T-helper 2 cell treated with Interferon-gamma antibody and Interleukin-4, amounts not matched to agents 100 ng/mL and 5 ng/mL, for 36 hours (primary cell): ENCODE data around the gene POC1B. TPM values are rescaled to one million over a fixed set of nuclear protein-coding genes. Genes with fewer than 3 reads are reported as not detected.

ENCODE experiments used
- intact Hi-C: fragments of 100-400 bp; cut with micrococcal nuclease; formaldehyde crosslinking; loops from one replicate; pipeline ENCODE4 v1.15.1; 2023
- total RNA-seq: library from RNA; stranded (reverse); gene quantifications from 2 replicates; pipeline ENCODE4 v1.2.3, GENCODE V29; 2022

Gene POC1B
- total RNA-seq, 1 donor from 2014 or later, result 33.4 TPM

DNA sequence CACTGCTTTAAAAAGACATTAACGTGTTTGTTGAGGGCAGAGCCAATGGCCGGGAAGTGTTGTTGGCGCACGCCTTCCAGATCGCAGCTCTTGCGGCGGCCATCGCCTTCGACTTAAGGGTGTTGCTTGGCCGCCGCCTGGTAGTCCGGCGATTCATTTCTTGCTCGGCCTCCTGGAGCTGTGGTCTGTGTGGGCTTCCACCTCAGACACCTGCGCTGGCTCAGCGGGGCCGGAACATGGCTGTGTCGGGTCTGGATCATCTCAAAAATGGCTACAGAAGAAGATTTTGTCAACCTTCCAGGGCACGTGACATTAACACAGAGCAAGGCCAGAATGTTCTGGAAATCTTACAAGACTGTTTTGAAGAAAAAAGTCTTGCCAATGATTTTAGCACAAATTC is 26.0 kb downstream of the POC1B start:
- intact Hi-C loops, result no loop called here

DNA sequence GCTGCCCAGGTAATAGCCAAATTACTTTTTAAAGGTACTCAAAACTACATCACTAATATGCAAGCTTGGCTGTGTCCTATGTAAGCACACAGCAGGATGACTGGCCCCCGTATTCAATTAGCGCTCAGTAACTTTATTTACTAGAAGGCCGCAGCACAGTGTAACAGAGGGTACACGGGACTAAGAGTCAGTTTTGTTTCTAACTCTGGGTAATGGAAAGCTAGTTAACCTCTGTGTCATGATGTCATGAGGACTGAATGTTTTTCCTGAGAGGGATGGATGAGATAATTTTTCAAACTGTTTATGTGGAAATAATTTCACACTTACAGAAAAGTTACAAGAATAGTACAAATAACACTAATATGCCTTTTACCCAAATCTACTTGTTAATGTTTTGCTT is 28.4 kb downstream of the POC1B start:
- intact Hi-C loops, result no loop called here

DNA sequence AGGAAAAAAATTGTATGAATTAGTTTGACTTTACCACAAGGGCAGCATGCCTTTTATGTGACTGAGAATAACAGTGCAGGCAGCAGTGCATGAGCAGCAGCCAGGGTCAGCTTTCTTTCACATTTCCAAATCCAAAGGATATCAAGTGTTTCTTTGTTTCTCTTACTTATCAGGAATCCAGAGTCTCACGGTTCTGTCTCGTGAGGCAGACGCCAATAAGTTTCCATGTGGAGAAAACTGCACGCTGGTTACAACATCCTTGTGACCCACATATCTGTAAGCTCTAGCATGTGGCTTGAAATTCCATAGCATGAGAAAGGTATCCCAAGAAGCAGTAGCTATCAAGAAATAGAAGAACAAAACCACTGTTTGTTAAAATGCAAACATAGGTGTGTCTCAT is 28.8 kb downstream of the POC1B start:
- intact Hi-C loops, result no loop called here

DNA sequence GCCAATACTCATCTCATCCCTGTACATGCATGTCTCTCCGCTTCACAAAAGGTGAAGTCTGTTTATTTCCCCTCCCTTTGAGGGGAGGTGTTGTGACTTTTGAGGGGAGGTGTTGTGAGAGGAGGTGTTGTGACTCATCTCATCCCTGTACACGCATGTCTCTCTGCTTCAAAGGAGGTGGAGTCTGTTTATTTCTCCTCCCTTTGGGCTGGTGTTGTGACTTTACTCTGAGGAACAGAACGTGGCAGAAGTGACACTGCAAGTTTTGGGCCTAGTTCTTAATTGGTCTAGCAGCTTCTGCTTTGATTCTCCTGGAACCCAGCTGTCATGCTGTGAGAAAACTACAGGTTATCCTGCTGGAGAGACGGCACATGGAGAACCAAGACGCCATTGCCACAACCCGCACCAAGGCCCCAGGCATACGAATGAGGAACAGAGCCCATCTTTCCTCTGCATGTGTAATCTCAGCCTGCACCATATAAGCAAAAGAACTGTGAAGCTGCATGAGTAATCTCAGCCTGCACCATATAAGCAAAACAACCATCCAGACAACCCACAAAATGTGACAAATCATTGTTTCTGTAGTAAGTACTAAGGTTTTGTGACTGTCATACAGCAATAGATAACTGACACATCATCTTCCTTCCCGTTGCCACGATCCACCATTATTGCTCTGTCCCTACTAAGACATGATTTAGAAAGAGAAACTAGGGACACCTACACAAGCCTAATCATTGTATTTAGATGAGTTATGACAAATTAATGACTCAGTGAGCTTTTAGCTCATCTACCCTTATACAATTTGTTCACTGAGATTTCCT is 31.2 kb downstream of the POC1B start:
- intact Hi-C loops, result loop anchor here (2.0 kb wide), 2 partner anchors 26 to 32 kb away; partner anchors contain the start of gene POC1B

DNA sequence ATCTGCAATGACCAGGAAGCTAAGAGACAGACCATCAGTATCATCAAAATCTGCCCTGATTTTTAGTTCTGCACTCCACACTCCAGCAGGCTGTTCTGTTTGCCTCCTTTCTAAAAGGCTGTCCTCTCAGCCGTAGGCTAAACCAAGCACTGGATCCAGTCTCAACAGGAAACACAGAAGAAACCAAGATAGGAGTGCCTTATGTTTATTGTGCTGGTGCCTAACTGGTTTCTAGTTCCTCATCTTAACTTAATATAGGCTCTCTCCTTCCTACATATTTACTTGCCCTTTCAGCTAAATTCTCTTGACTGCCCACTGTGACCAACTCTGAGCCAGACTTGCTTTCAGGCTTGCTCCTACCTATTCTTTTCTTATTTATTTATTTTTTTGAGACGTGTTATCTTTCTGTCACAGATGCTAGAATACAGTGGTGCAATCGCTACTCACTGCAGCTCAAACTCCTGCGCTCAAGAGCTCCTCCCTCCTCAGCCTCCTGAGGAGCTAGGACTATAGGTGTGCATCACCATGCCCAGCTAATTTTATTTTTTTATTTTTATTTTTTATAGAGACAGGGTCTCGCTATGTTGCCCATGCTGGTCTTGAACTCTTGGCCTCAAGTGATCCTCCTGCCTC is 32.1 kb downstream of the POC1B start:
- intact Hi-C loops, result loop anchor here (2.0 kb wide), 2 partner anchors 25 to 33 kb away; partner anchors contain the start of gene POC1B

DNA sequence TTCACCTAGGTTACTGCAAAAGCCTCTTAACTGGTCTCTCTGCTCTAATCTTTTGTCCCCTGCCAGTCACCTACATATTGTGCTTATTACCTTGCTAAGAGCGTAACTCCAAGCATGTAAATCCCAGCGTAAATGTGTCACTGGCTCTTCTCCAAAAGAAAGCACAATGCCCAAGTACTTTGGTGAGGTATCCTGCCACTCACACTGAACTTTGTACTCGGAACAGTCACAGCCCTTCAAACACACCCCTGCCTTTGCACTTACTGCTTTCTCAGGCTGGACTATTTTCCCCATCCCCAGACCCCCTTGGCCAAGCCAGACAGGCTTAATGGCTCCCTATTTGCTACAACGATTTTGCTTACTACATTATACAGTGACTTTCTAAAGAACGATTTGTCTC is 33.0 kb downstream of the POC1B start:
- intact Hi-C loops, result no loop called here

DNA sequence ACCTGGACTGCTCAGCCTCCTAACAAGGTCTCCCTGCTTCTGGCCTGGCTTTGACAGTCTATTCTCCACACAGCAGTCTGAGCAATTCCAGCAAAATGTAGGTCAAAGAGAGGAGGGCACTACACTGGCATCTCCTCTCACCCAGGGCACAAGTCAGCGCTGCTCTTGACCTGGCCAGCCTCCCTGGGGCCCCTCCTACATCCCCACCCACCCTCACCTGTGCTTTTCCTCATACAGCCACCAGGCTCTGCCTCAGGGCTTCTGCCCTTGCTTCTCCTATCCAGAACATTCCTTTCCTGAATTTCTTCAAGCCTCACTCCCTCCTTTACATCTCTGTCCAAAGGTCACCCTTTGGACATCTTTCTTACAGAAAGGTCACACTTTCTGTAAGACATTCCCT is 34.9 kb downstream of the POC1B start:
- intact Hi-C loops, result no loop called here

DNA sequence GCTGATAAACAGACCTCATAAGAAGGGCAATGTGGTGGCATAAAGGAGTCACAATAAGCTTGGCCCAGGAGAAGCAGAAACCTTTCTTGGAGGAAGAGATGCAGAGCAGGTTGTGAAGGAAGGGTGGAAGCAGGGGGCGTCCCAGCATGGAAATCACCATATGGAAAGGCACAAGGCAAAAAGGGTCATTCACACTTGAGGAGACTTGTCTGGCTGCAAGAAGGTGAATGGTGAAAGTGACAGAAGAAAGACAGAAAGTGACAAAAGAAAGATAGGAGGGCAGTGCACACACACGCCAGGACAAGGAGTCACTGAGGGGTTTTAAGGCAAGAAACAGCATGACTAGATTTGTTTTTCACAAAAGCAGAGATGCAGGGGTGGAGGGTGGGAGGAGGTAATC is 39.6 kb downstream of the POC1B start:
- intact Hi-C loops, result no loop called here

DNA sequence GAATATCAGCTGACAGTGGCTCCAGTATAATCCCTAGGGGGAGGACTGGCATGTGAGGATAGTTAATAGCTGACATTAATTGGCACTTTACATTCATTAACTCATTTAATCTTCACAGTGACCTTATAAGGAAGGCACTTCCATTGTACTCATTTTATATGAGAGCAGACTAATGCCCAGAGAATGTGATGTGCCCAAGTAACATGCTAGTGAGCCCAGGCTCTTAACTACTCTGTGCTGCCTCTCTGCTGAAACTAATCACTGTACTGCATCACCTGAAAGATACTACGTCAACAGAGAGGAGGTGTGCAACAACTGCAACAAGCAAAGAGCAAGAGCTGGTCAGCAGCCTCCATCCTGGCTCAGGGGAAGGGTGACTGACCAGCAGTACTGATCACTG is 41.4 kb downstream of the POC1B start:
- intact Hi-C loops, result no loop called here

DNA sequence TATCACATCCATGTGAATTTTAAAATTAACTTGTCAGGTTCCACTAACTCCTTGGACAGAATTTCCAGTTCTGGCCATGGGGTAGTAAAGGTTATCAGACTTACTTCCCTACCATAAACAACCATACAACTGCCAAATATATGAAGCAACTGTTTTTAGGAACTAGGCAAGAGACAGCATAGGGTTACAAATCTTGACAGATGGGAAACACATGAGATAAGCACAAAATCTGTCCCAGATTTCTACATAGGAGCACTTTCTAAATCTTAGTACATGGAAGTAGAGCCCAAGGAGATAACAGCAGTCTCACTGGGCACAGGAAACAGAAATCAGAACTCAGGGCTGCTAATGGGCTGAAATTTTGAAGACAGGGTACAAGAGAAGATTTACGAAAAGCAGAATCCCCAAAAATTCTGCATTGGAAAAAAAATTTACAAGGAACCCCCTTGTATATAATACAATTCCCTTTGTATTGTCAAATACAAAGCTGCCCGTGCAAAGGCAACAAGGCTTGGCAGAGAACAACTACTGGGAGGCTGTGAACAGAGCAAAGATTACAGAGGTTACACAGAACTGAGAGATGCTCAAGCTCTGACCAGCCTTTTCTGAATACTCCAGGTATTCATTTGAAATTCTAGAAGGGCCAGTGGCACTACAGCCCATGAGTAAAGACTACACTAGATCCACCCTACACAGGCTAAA is 44.5 kb downstream of the POC1B start:
- intact Hi-C loops, result no loop called here

DNA sequence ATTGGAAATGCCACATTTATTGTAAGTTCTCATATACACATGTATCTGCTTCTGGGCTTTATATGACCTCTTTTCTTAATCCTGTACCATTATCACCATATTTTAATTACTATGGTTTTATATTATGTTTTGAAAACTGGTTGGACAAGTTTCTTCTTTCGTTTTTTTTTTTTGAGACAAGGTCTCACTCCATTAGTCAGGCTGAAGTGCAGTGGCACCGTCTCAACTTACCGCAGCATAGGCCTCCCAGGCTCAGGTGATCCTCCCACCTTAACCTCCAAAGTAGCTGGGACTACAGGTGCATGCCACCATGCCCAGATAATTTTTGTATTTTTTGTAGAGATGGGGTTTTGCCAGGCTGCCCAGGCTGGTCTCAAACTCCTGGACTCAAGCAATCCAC is 45.9 kb downstream of the POC1B start:
- intact Hi-C loops, result loop anchor here (10.0 kb wide), 1 partner anchor 625 kb away; no protein-coding TSS in a partner anchor

DNA sequence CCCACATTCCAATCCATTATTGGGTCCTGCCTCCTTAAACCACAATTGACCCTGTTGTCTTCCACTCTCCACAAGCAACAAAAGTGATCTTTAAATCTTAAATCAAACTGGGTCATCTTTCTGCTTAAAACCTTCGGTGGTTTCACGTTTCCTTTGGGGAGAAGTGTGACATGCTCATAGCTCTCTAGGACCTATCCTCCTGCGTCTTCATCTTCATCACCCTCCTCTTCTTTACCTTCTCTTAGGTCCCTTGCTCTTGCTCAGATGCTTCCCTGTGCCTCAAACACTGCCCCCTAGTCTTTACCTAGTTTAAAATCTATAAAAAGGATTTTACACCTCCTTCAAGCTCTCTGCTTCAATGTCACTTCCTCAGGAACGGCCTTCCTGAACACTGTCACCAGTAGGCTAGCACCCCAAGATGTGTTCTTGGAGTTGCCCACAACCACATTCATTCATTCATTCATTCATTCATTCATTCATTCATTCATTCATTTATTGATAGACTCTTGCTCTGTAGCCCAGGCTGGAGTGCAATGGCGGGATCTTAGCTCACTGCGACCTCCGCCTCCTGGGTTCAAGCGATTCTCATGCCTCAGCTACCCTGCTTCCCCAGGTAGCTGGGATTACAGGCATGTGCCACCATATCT is 48.1 kb downstream of the POC1B start:
- intact Hi-C loops, result loop anchor here (10.0 kb wide), 1 partner anchor 627 kb away; no protein-coding TSS in a partner anchor

DNA sequence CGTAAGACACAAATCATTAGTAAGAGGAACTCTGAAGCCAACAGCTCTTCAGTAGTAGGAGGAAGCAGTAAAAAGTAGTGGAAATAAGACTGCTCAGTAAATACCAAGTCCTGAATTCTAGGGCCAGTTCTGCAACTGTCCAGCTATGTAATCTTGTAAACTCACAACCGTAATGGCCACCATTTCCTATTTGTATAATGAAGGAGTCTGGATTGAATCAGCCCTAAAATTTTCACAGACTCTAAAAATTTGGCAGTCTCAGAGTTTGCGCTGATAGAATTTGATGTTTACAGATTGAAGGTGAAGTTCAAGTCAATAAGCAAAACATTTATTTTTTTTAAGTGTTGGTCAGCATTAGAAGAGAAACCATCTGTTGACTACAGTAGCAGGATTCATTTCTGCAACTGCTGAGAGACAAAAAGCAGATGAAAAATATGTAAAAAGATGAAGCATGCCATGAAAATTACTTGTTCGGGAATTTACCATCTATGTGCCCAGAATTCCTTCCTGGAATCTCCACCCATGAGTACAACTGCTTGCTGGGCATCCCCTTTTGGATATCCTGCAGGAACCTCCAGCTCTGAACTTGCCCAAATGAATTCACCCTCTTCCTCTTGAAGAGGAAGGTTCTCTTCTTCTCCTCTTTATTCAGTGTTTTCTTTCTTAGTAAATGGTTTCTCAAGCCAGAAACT is 48.8 kb downstream of the POC1B start:
- intact Hi-C loops, result loop anchor here (10.0 kb wide), 1 partner anchor 628 kb away; no protein-coding TSS in a partner anchor

DNA sequence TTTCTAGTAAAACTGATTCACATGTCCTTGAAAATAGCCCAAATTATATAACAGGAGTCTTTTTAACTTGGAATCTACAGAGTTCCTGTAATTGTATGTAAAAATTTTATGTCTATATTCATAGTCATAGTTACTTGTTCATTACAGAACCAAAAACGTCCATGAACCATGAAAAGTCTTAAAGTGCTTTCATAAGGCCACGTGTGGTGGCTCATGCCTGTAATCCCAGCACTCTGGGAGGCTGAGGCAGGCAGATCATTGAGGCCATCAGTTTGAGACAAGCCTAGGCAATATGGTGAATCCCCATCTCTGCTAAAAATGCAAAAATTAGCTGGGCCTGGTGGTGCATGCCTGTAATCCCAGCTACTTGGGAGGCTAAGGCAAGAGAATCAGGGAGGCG is 49.6 kb downstream of the POC1B start:
- intact Hi-C loops, result loop anchor here (10.0 kb wide), 1 partner anchor 629 kb away; no protein-coding TSS in a partner anchor

DNA sequence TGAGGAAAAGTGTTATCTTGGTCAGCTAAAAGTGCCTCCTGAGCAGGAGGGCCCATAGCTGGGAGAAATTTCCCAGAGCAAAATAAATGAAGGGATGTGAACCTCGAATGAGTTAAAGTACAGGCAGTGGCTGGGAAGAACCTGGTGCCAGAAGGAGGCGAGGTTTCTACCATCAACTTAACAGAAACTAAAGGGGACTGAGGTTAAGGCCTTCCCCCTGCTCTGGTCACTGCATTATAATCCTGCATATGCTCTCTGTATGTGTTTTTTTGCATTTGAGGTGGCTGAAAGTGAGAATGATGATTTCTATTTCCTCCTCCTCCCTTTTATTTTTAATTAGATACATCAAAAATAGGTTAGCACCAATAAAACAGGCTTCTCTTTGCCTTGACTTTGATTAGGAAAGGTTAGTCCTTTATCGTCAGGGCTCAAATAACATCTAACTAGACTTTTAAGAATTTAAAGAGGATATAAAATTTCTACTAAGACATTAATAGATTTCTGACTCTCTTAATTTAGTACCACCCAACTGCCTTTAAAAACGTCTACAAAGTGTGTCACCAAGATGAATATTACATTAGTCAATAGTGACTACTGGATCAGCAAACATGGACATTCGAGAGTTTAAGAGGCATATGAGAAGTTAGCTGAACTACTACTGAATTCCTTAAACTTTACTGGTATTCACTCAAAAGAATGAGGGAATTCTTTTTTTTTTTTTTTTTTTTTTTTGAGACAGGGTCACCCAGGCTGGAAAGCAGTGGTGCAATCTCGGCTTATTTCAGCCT is 50.5 kb downstream of the POC1B start:
- intact Hi-C loops, result loop anchor here (10.0 kb wide), 1 partner anchor 629 kb away; no protein-coding TSS in a partner anchor

DNA sequence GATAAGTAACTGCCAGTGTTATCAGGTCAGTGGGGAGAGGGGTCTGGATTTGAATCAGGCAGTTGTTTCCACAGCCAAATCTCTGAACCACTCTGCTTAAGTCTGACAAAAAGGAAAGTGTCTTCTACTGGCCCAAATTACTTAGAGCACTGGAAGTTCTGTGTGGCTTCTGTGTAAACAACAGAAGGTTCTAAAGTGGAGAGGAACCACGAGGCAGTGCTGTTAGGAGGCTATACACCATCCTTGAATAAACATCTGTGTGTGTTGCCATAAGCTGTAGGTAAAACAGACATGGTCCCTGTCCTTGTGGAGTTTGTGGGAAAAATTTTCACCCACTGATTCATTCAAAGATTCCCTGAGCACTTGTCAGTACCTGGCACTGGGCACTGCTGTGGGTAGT is 51.2 kb downstream of the POC1B start:
- intact Hi-C loops, result loop anchor here (10.0 kb wide), 1 partner anchor 630 kb away; no protein-coding TSS in a partner anchor

DNA sequence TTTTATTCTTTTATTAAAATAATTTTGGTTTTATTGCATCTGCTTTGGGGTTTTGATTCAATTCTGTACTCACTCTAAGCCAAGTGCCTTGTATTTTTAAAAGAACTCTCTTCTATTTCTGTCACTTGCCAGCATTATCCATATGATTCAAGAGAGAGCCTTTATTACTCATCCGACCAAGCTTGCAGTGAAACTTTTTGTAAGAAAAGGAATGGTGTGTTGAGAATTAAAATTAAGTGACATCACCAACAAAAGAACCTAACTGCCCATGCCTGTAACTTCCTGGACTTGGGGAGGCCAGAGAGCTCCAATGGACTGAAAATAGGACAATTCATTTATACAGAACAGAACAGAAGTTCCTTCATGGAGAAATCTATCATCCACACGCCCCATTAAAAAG is 53.3 kb downstream of the POC1B start:
- intact Hi-C loops, result loop anchor here (10.0 kb wide), 1 partner anchor 632 kb away; no protein-coding TSS in a partner anchor

DNA sequence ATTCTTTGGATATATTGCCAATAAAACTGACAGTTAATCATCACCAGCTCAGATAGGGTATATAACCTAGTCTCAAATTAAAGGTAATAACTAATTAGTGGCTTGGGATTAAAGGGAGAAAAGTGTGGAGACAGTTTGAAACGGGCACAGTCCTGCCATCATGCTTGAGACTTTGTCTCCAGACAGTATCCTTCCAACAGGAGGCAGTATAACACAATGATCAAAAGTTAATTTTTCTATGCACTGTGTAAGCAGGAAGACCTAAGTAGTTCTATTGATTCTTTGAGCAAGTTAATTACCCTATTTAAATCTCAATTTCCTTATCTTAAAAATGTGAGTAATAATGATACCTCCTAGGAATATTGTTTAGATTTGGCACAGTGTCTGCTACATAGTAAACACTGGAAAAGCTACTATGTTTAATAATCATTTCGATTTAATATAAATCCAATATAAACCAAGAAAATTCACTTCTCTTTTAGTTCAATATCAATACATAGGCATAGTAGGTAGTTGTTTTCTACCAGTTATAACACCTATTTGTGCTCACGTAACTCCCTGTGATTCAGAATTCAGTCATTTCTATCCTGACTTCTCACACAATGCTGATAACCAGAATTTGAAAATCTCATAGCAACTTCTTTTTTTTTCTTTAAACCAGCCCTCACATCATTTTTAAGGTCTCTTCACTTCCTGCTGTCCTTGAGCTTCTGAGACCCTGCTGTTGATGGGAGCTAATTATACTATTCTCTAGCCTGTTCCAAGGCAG is 54.9 kb downstream of the POC1B start:
- intact Hi-C loops, result loop anchor here (1.0 to 10.0 kb wide), 2 partner anchors 53 to 634 kb away; partner anchors contain the start of gene GALNT4

DNA sequence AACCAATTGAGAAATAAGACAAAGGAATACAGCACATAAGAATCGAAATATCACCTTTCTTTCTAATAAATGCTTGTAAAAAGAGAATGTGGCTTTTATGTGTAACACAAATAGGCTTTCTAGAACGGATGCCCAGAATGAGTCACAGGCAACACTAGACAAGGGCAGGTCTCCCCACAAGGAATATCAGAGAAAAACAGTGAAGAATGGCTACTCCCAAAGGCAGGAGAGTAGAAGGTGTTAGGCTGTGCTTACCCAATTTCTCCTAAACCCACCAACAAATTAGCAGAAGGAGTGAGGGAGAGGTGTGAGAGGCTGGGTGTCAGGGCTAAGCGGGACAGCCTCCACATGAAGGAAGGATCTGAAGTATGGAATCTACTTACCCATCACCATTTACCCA is 56.5 kb downstream of the POC1B start:
- intact Hi-C loops, result loop anchor here (2.0 to 5.0 kb wide), 5 partner anchors 25 to 307 kb away; partner anchors contain the start of gene ATP2B1
